Pancreas (tissue), 10 donors: ENCODE data around the gene ROPN1L. TPM values are rescaled to one million over a fixed set of nuclear protein-coding genes. Genes with fewer than 3 reads are reported as not detected.

Experiments used
- ATAC-seq, 4 donors: fragments of 200-7000 bp; cut with Tn5 transposase; one replicate each; pipeline versions ENCODE4 v1.8.0 to v1.9.1; 2020; ENCODE audit warnings: mild to moderate bottlenecking in 4 of 4, moderate library complexity in 4 of 4
- DNase-seq, 6 donors: peaks; one replicate each; pipeline ENCODE4 v3.0.0-alpha.2; 2020
- FAIRE-seq: peaks from 2 replicates; lab custom pipeline; 2012; peaks lifted over from hg19 to GRCh38; lab: Jason Lieb, UNC
- H3K27ac ChIP-seq, 4 donors: fragments of 200-600 bp; sonication (generic); 1 replicate in 3 of 4; 2 replicates in 1 of 4; pipeline versions ENCODE4 v1.5.0 to v1.8.0; 2020
- H3K27me3 ChIP-seq, 4 donors: fragments of 200-600 bp; one replicate each; pipeline ENCODE4 v1.8.0; 2021
- H3K36me3 ChIP-seq, 3 donors: fragments of 200-600 bp; sonication (generic) in 1 of 3; one replicate each; pipeline versions ENCODE4 v1.5.0 to v1.8.0; 2020 to 2021
- H3K4me1 ChIP-seq, 3 donors: fragments of 200-600 bp; one replicate each; pipeline ENCODE4 v1.8.0; 2021
- H3K4me3 ChIP-seq, 4 donors: fragments of 200-600 bp; sonication (generic) in 2 of 4; one replicate each; pipeline versions ENCODE4 v1.5.0 to v1.8.0; 2020 to 2021
- H3K9me3 ChIP-seq, 4 donors: fragments of 200-600 bp; one replicate each; pipeline ENCODE4 v1.8.0; 2021
- CTCF ChIP-seq, 4 donors: fragments of 200-600 bp; sonication (generic) in 3 of 4; IDR thresholded peaks; one replicate each; pipeline versions ENCODE4 v1.5.0 to v1.8.0; 2021; ENCODE audit warnings: antibody characterized with exemption in 4 of 4
- WGBS, 2 donors: extraction: QIAGEN DNeasy Blood & Tissue Kit; methylation state at CpG; one replicate each; pipeline ENCODE4 v1.1.7; 2013; 5-methylcytosine and 5-hydroxymethylcytosine counted together
- intact Hi-C, 3 donors: fragments of 100-400 bp; cut with DNase I; formaldehyde crosslinking; loops; one replicate each; pipeline versions ENCODE4 v1.11.1 to v1.14.2; 2022
- polyA plus RNA-seq, 2 donors: library from polyadenylated mRNA; stranded (reverse); fragments of 200-250 nt; gene quantifications; one replicate each; pipeline ENCODE4 v1.2.3, GENCODE V29; 2013
- total RNA-seq, 6 donors: library from RNA; stranded (reverse); fragmentation: NEBNext Ultra II Directional in 4 of 6; extraction: Animal tissue kit (Norgen Biotek cat#: 25700) in 4 of 6; gene quantifications; one replicate each; pipeline versions ENCODE4 v1.2.1 to v1.2.4, GENCODE V29; 2021 to 2023
- donor health status: healthy with polysubstance abuse.
- donor health status: DM: no; HTN: no; CAD: no; lungs with moderate emphysema.
- donor health status: DM: no; HTN: no; CAD: no.
- donor health status: control.
- donor health status: control.
- donor health status: Bipolar disorder and iron deficiency.
- donor health status: DM: yes; HTN: yes; CAD: no.
- donor health status: DM: no; HTN: no; CAD: no.
- donor health status: DM: no; HTN: no; CAD: no.
- donor health status: DM: yes; HTN: yes; CAD: no.

The ROPN1L gene
- total and polyA plus RNA-seq, 8 donors = 0.18 to 1.9 (median 0.60) TPM

- TF ChIP-seq CTCF (IDR thresholded peaks at IDR 0.05) = no peak
- no peaks in the 10 kb centered on the region for H3K4me1 ChIP-seq
- intact Hi-C loops = no loop called here
Observed at GRCh38 chr5:10409504-10409903, 32.2 kb upstream of the ROPN1L start.

GRCh38 chr5:10410662-10411061 lies 31.0 kb upstream of the ROPN1L start:
- no peak for ATAC-seq
- Histone ChIP-seq H3K4me3 (no peak overlapping the region), H3K36me3 (peaks cover 13 to 84% (median 20%) of the 10 kb centered on the region in 3 donors), H3K9me3 (no peaks in the 10 kb centered on the region), H3K4me1 (no peaks in the 10 kb centered on the region), H3K27me3 (no peaks in the 10 kb centered on the region), H3K27ac (no peak overlapping the region)
- 86 to 93% methylated on average over 1 of the region's 1 CpG for WGBS, 2 donors
- intact Hi-C loops = no loop called here
- no peak for DNase-seq
- no peak for FAIRE-seq
- TF ChIP-seq CTCF (IDR thresholded peaks at IDR 0.05) = no peak

More at GRCh38 chr5:10409504-10409903, 32.2 kb upstream of the ROPN1L start:
- ATAC-seq = no peak
- FAIRE-seq = no peak
- Histone ChIP-seq H3K9me3 (no peaks in the 10 kb centered on the region), H3K27ac (no peak overlapping the region), H3K27me3 (no peaks in the 10 kb centered on the region), H3K36me3 (peaks cover 13 to 84% (median 26%) of the 10 kb centered on the region in 3 donors), H3K4me3 (no peak overlapping the region)
- no peak for DNase-seq
- WGBS, 2 donors = 85 to 96% methylated on average over 1 of the region's 1 CpG

- DNase-seq (no peak), ATAC-seq (no peak), FAIRE-seq (no peak)
- Histone ChIP-seq H3K4me1 (no peaks in the 10 kb centered on the region), H3K4me3 (no peak overlapping the region), H3K9me3 (no peaks in the 10 kb centered on the region), H3K27me3 (no peaks in the 10 kb centered on the region), H3K27ac (no peak overlapping the region), H3K36me3 (peaks cover 13 to 82% (median 21%) of the 10 kb centered on the region in 3 donors)
- WGBS, 2 donors = 90 to 94% methylated on average over 5 of the region's 5 CpGs
- intact Hi-C loops = no loop called here
- TF ChIP-seq CTCF (IDR thresholded peaks at IDR 0.05) = no peak
Observed at GRCh38 chr5:10411336-10411735, 30.3 kb upstream of the ROPN1L start.

GRCh38 chr5:10416868-10417267 lies 24.8 kb upstream of the ROPN1L start:
- Histone ChIP-seq H3K4me3 (no peak overlapping the region), H3K27ac (peak overlapping the region in 2 of 4 donors; percentile 2 to 33), H3K27me3 (no peaks in the 10 kb centered on the region), H3K9me3 (no peaks in the 10 kb centered on the region), H3K36me3 (peaks cover 9 to 51% (median 15%) of the 10 kb centered on the region in 3 donors), H3K4me1 (peaks cover 0 to 5% (median 3%) of the 10 kb centered on the region in 3 donors)
- peak; percentile 23 to 70 (median 44) for ATAC-seq
- no peak for FAIRE-seq
- WGBS, 2 donors = 34 to 38% methylated on average over 3 of the region's 3 CpGs
- intact Hi-C loops = no loop called here
- peak in 3 of 6 donors; percentile 26 to 34 (median 34) for DNase-seq
- no peak for TF ChIP-seq CTCF (IDR thresholded peaks at IDR 0.05)

DNA sequence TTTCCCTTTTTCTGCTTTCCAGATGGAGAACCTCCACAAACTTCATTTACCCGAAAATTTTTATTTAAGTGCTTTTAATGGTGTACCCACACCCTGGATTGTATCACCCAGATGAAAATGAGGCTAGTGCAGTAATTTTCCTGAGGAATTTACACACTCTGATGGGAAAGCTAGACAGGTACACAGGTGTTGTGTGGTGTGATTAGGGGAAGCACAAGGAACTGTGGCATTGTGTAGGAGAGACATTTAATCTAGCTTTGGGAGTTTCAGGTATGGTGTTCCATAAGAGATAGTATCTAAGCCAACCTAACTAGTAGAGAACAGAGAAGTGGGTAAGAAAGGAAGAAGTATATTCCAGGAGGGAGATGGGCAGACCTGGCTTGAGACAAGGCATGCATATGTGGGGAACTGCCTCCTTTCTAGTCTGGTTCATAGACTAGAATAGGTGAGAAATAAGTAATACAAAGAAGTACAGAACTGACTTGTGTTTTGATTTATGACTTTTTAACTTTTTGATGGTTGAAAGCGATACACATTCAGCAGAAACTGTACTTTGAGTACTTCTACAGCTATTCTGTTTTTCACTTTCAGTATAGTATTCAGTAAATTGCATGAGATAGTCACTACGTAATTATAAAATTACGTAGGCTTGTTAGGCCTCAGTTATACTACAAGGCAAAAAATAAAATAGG lies 22.9 kb upstream of the ROPN1L start:
- ATAC-seq (peak; percentile 34 to 78 (median 58)), FAIRE-seq (no peak), DNase-seq (no peak)
- no peaks in the 10 kb centered on the region for H3K27me3 ChIP-seq
- no peak overlapping the region for H3K27ac ChIP-seq
- H3K4me1 ChIP-seq = peaks cover 0 to 5% (median 3%) of the 10 kb centered on the region in 3 donors
- no peak for TF ChIP-seq CTCF (IDR thresholded peaks at IDR 0.05)
- peaks cover 8 to 38% (median 15%) of the 10 kb centered on the region in 3 donors for H3K36me3 ChIP-seq
- H3K4me3 ChIP-seq = no peak overlapping the region
- 83 to 86% methylated on average over 4 of the region's 4 CpGs for WGBS, 2 donors
- H3K9me3 ChIP-seq = no peaks in the 10 kb centered on the region
- intact Hi-C loops = no loop called here
